ENCODE measurements around the gene UNC5B.

UNC5B gene

GRCh38 chr10:71213761-71214440 lies 1.5 kb downstream of the UNC5B start:
- no peak overlapping the region for H3K27ac ChIP-seq
- TF ChIP-seq, protein P1, sequence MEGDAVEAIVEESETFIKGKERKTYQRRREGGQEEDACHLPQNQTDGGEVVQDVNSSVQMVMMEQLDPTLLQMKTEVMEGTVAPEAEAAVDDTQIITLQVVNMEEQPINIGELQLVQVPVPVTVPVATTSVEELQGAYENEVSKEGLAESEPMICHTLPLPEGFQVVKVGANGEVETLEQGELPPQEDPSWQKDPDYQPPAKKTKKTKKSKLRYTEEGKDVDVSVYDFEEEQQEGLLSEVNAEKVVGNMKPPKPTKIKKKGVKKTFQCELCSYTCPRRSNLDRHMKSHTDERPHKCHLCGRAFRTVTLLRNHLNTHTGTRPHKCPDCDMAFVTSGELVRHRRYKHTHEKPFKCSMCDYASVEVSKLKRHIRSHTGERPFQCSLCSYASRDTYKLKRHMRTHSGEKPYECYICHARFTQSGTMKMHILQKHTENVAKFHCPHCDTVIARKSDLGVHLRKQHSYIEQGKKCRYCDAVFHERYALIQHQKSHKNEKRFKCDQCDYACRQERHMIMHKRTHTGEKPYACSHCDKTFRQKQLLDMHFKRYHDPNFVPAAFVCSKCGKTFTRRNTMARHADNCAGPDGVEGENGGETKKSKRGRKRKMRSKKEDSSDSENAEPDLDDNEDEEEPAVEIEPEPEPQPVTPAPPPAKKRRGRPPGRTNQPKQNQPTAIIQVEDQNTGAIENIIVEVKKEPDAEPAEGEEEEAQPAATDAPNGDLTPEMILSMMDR (conservative IDR thresholded peaks at IDR 0.05) = no peak

GRCh38 chr10:71214641-71215559 lies 2.5 kb downstream of the UNC5B start:
- no peak overlapping the region for H3K27ac ChIP-seq
- TF ChIP-seq, protein P1 (conservative IDR thresholded peaks at IDR 0.05) = no peak

- no peak overlapping the region for H3K27ac ChIP-seq
- TF ChIP-seq, protein P1 (conservative IDR thresholded peaks at IDR 0.05) = no peak
Observed at GRCh38 chr10:71216363-71216695, 4.0 kb downstream of the UNC5B start.

DNA sequence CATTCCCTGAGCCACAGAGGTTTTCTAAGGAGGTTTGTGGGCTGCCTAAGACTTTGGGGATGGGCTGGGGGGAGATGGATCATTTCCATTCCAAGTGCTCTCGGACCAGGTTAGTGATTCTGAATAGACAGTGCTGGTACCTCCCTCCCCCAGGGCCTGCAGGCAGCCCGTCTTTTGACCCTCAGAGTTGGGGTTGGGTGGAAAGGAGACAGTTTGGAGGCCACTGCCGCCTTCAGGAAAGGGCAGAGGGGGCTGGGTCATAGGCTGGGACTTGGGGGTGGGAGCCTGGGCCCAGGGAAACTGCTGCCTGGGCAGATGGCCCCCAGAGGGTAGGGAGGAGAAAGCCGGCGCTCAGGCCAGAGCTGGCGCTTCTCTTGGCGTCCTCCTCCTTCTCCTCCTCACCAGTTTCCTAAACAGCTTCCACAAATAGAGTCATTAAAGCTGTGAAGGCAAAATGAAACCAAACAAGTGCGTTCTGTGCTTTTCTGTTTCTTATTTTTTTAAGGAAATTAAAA lies 4.4 kb downstream of the UNC5B start:
- TF ChIP-seq, protein P1 (conservative IDR thresholded peaks at IDR 0.05) = no peak
- no peak overlapping the region; the same call in 1 of the 2 replicates for H3K27ac ChIP-seq

DNA sequence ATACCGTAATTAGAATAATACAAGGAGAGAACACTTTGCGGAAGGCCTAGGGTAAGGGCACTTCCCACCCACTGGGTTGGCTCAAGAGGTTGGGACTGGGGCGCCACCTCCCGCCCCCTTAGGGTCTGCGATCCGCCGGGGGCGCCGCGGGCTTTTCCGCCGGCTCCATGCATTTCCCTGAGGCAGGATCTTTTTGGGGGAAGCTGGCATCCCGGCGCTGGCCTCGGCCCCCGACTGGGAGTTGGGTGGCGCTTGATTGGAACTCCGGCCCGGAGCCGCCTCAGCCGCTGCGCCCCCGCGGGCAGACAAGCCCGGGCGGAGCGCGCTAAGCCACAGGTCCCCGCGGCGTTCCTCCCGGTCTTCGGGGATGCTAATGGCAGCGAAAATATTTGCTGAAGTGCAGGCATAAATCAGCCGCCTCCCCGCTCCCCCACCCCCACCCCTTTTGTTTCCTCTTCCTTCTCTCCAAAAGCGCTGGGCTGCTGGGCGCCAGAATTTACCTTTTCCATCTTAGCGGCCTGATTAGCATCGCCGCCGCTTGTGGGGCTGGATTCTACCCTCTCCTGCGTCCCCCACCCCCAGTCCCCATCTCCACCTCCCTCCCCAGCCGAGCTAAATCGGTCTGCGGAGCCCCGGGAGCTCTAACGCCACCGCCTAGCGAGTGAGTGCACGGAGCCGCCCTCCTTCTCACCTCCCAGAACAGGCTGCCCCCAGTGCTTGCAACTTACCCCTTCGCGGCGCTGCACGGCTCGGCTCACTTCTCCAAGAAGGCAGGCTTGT lies 5.1 kb downstream of the UNC5B start:
- TF ChIP-seq, protein P1 (conservative IDR thresholded peaks at IDR 0.05) = no peak
- H3K27ac ChIP-seq = no peak overlapping the region; the same call in 1 of the 2 replicates

DNA sequence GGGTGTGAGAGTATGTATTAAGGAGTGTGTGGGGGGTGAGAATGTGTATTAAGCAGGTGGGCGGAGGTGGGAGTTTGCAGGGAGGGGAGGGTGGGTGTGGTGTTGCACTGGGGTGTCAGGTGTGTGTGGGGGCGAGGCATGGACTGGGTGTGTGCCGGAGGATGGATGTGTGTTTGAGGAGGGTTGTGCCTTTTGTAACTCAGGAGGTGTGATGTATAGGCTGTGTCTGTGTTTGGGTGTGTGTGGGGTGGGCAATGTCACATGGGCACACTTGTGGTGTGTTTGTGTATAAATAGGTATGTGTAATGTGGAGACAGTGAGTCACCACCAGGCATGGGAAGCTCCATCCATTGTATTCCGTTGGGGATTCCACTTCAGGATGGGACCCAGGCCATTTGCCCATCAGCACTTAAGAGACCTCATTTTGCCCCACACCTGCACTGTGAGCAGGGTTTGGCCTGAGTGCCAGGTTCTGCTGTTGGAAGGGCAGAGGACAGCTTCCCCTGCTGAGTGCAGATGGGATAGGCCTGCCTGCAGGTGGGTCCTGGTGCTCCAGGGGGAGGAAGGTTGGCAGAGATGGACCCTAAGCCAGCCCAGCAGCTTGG lies 5.8 kb downstream of the UNC5B start:
- TF ChIP-seq, protein P1 (conservative IDR thresholded peaks at IDR 0.05) = no peak
- no peak overlapping the region for H3K27ac ChIP-seq
